GM19467 (cell line): Measurements from ENCODE around the gene ANKRD11.
"Not testable (repeated sequence)": the region's sequence is repeated elsewhere in the genome, so short reads cannot be mapped to it uniquely, and the experiment has no call there.

ENCODE experiments used
- ATAC-seq: cut with Tn5 transposase; IDR thresholded peaks from one replicate; pipeline ENCODE4 v1.9.1; 2021; ENCODE audit warnings: mild to moderate bottlenecking, moderate library complexity; ENCODE audit not compliant: unreplicated experiment

The ANKRD11 gene

GRCh38 chr16:89306457-89307420 is 183.6 kb downstream of the ANKRD11 start:
- not testable (repeated sequence) for ATAC-seq

DNA sequence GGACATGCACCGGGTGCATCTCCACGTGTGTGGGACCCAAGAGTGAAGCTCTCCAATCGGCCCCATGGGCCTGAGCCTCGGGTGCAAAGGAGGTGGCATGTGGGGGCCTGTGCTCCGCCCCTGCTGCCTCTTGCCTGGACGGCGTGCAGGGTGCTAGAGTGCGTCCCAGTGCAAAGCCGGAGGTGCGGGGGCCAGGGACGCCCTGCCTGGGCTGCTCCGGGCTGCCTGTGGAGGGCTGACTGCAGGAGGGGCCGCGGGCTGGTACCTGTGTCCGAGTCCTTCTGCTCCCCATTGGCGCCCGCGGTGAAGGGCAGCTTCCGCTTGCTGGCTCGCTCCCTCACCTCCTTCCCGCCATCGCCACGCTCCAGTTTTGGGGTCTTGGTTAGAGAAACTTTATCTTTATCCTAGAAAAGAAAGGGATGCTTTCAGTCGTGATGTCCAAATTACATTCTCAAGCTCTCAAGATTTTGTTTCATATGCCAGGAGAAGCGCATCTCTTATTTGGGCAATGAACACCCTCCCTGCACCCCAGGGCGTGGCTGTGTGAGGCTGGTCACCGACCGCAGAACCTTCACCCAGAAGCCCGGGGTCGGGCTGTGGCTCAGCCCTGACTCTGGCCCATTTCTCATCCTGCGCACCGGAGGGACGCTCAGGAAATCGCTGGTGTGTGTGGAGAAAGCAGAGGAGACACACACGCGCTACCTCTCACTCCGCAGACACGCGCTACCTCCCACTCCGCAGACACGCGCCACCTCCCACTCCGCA is 185.2 kb downstream of the ANKRD11 start:
- ATAC-seq: no peak

DNA sequence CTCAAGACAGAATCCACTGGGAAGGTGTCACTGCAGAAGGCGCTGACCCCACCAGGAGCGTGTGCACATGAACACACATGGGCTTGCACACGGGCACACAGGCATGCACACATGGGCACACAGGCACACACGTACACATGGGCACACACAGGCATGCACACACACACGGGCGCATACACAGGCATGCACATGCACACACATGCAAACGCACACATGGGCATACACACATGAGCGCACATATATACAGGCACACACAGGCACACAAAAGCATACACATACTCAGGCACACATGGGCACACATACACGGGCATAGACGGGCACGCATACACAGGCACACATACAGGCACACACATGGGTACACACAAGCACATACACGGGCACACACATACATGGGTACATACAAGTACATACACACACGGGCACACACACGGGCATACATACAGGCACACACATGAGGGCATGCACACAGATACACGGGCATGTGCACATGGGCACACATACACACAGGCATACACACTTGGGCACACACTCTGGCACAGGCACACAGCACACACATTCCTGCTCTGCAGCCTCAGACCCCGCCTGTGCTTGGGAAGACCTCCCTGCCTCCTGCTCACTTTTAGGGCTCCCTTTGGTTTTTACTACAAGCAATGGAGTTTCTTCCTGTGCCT is 186.0 kb downstream of the ANKRD11 start:
- no peak for ATAC-seq

- ATAC-seq: no peak
These were observed 186.7 kb downstream of the ANKRD11 start for GRCh38 chr16:89303617-89304016.

GRCh38 chr16:89300976-89301360 is 189.4 kb downstream of the ANKRD11 start:
- no peak for ATAC-seq

DNA sequence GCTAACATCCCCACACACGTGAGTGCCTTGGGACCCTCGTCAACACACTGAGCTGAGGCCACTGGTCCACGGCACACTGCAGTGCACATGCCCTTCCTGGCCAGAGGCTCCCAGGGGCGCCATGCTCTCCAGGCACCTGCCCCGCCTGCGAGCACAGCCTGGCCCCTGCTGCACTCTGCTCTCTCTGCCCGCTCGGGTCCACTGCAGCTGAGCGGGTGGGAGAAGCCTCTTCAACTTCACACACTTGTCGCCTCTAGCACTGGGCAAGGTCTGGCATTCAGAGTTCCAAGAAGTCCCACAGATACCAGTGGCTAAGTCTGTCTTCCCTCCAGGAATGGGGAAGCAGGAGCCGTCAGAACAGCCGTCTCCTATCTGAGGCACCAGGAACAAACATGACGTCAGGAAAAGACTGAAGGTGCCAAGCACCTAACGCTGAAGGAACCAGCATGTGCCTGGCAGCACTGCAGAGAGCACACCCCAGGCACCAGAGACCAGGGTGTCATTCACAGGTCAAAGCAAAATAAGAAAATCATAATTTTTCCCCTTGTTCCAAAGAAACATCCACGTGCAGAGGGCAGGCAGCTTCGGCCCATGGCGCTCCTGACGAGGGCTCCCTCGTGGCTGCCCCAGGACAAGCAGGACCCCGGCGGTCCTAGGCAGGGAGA is 189.9 kb downstream of the ANKRD11 start:
- no peak for ATAC-seq

- ATAC-seq: not testable (repeated sequence)
These were observed 190.8 kb downstream of the ANKRD11 start for GRCh38 chr16:89299357-89300111.

- ATAC-seq: no peak
These were observed 191.6 kb downstream of the ANKRD11 start for GRCh38 chr16:89298623-89299225.

- no peak for ATAC-seq
These were observed 192.3 kb downstream of the ANKRD11 start for GRCh38 chr16:89297910-89298545.

DNA sequence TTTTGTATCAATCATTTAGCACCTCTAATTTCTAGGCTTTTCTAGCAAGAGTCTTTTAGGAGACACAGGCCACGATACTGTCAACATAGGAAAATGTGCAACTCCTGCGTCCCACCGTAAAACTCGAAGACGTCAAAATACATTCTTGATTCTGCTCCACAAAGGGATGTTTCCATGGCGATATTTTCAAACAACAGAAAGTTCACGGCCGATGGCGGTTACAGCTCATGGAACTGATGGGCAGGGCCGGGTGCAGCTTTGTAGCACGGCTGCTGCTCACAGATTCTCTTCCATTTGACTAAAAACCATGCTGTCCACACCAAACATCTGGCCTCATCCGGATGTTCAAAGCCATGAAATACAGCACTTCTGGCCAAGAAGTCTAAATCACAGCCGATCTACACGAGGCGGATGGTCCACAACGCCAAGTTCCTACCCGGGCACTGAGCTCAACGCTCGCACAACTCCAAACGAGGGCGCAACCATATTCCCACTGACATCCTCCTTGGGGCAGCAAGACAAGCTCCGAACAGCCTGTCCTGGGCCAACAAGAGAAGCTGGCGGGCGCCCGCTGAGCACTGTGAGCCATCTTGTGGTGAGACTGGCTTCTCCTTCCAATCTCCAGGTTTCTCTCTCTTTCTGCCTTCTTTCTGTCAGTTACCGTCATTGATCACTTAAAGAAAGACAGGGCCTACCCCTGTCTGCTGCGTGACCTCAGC is 193.0 kb downstream of the ANKRD11 start:
- no peak for ATAC-seq

GRCh38 chr16:89295915-89296314 is 194.4 kb downstream of the ANKRD11 start:
- ATAC-seq: no peak

GRCh38 chr16:89295071-89295900 is 195.1 kb downstream of the ANKRD11 start:
- ATAC-seq: no peak

- no peak for ATAC-seq
These were observed 195.9 kb downstream of the ANKRD11 start for GRCh38 chr16:89294486-89294885.

GRCh38 chr16:89293276-89294143 is 196.9 kb downstream of the ANKRD11 start:
- ATAC-seq: no peak

GRCh38 chr16:89292443-89293078 is 197.8 kb downstream of the ANKRD11 start:
- no peak for ATAC-seq

GRCh38 chr16:89291776-89292175 is 198.6 kb downstream of the ANKRD11 start:
- ATAC-seq: no peak
